Measurements from ENCODE around the gene SRCIN1.

The SRCIN1 gene

GRCh38 chr17:38578229-38579082, 27.3 kb downstream of the SRCIN1 start:
- no peak for DNase-seq (ENCODE audit: low read depth)

GRCh38 chr17:38577645-38578173, 28.0 kb downstream of the SRCIN1 start:
- no peak for DNase-seq (ENCODE audit: low read depth)

- DNase-seq (ENCODE audit: low read depth), result no peak
Measured at GRCh38 chr17:38577244-38577643, 28.5 kb downstream of the SRCIN1 start.

- DNase-seq (ENCODE audit: low read depth), result no peak
Measured at GRCh38 chr17:38575781-38576180, 30.0 kb downstream of the SRCIN1 start.

GRCh38 chr17:38574712-38575111, 31.0 kb downstream of the SRCIN1 start:
- no peak for DNase-seq (ENCODE audit: low read depth)

GRCh38 chr17:38572669-38573365, 32.9 kb downstream of the SRCIN1 start:
- DNase-seq (ENCODE audit: low read depth), result no peak

GRCh38 chr17:38571833-38572668, 33.7 kb downstream of the SRCIN1 start:
- no peak for DNase-seq (ENCODE audit: low read depth)

- no peak for DNase-seq (ENCODE audit: low read depth)
Measured at GRCh38 chr17:38569701-38570512, 35.8 kb downstream of the SRCIN1 start.

- no peak for DNase-seq (ENCODE audit: low read depth)
Measured at GRCh38 chr17:38568845-38569510, 36.8 kb downstream of the SRCIN1 start.

GRCh38 chr17:38568274-38568673, 37.5 kb downstream of the SRCIN1 start:
- no peak for DNase-seq (ENCODE audit: low read depth)

GRCh38 chr17:38567350-38567749, 38.4 kb downstream of the SRCIN1 start:
- no peak for DNase-seq (ENCODE audit: low read depth)

- no peak for DNase-seq (ENCODE audit: low read depth)
Measured at GRCh38 chr17:38566666-38567031, 39.1 kb downstream of the SRCIN1 start.

- no peak for DNase-seq (ENCODE audit: low read depth)
Measured at GRCh38 chr17:38565853-38566665, 39.7 kb downstream of the SRCIN1 start.

- no peak for DNase-seq (ENCODE audit: low read depth)
Measured at GRCh38 chr17:38564869-38565268, 40.9 kb downstream of the SRCIN1 start.

- DNase-seq (ENCODE audit: low read depth), result no peak
Measured at GRCh38 chr17:38564254-38564837, 41.4 kb downstream of the SRCIN1 start.

- DNase-seq (ENCODE audit: low read depth), result no peak
Measured at GRCh38 chr17:38563362-38564253, 42.1 kb downstream of the SRCIN1 start.

- no peak for DNase-seq (ENCODE audit: low read depth)
Measured at GRCh38 chr17:38562903-38563302, 42.8 kb downstream of the SRCIN1 start.

GRCh38 chr17:38562215-38562569, 43.6 kb downstream of the SRCIN1 start:
- DNase-seq (ENCODE audit: low read depth), result no peak

Measured in amniotic epithelial cell (primary cell).